Keratinocyte (primary cell): ENCODE data around the gene TIRAP. TPM values are rescaled to one million over a fixed set of nuclear protein-coding genes. Genes with fewer than 3 reads are reported as not detected.

ENCODE experiments used
- DNase-seq: peaks from one replicate; pipeline ENCODE4 v3.0.0-alpha.2; 2011; ENCODE audit warnings: low read depth, missing footprints, low spot score
- FAIRE-seq: peaks from 2 replicates; lab custom pipeline; 2011; peaks lifted over from hg19 to GRCh38; lab: Jason Lieb, UNC
- H2AFZ ChIP-seq: 2 replicates; pipeline ENCODE4 v1.6.0; 2012; ENCODE audit warnings: low read length, control low read depth, inconsistent platforms; ENCODE audit not compliant: control insufficient read depth
- H3K27ac ChIP-seq: 2 replicates; pipeline ENCODE4 v1.5.1; 2011; ENCODE audit warnings: low read length; ENCODE audit not compliant: control insufficient read depth, insufficient read depth
- H3K27me3 ChIP-seq: 3 replicates; pipeline ENCODE4 v1.6.0; 2011; ENCODE audit warnings: low read length; ENCODE audit not compliant: control insufficient read depth, insufficient read depth; ENCODE audit errors: extremely low read depth
- H3K36me3 ChIP-seq, 2 experiments: 2 replicates in 1 of 2; 3 replicates in 1 of 2; pipeline ENCODE4 v1.5.1; 2011; ENCODE audit warnings: low read length in 2 of 2, mild to moderate bottlenecking in 1 of 2; ENCODE audit not compliant: control insufficient read depth in 2 of 2, insufficient read depth in 2 of 2; ENCODE audit errors: extremely low read depth in 1 of 2
- H3K4me1 ChIP-seq: 3 replicates; pipeline ENCODE4 v1.5.1; 2011; ENCODE audit warnings: low read length; ENCODE audit not compliant: control insufficient read depth, insufficient read depth; ENCODE audit errors: extremely low read depth
- H3K4me2 ChIP-seq: 3 replicates; pipeline ENCODE4 v1.6.0; 2011; ENCODE audit warnings: low read depth, low read length; ENCODE audit not compliant: control insufficient read depth, insufficient read depth; ENCODE audit errors: extremely low read depth
- H3K4me3 ChIP-seq, 3 experiments: fragments of 200-600 bp in 1 of 3; sonication (generic) in 1 of 3; 2 replicates in 2 of 3; 3 replicates in 1 of 3; pipeline ENCODE4 v1.5.1; 2011 to 2016; ENCODE audit warnings: low read length in 3 of 3, mild to moderate bottlenecking in 3 of 3, control low read depth in 2 of 3, inconsistent platforms in 1 of 3, low read depth in 1 of 3, mixed read lengths in 1 of 3, mixed run types in 1 of 3, moderate library complexity in 1 of 3; ENCODE audit not compliant: control insufficient read depth in 2 of 3, insufficient read depth in 2 of 3; ENCODE audit errors: extremely low read depth in 1 of 3
- H3K79me2 ChIP-seq: 2 replicates; pipeline ENCODE4 v1.6.0; 2012; ENCODE audit warnings: low read length; ENCODE audit not compliant: control insufficient read depth, insufficient read depth
- H3K9ac ChIP-seq: 3 replicates; pipeline ENCODE4 v1.6.0; 2011; ENCODE audit warnings: low read length; ENCODE audit not compliant: control insufficient read depth, insufficient read depth; ENCODE audit errors: extremely low read depth
- H3K9me1 ChIP-seq: 3 replicates; pipeline ENCODE4 v1.6.0; 2011; ENCODE audit warnings: low read length; ENCODE audit not compliant: control insufficient read depth, insufficient read depth; ENCODE audit errors: extremely low read depth
- H3K9me3 ChIP-seq: 2 replicates; pipeline ENCODE4 v1.5.1; 2012; ENCODE audit warnings: low read depth, low read length; ENCODE audit not compliant: control insufficient read depth
- H4K20me1 ChIP-seq: 3 replicates; pipeline ENCODE4 v1.6.0; 2011; ENCODE audit warnings: low read length; ENCODE audit not compliant: control insufficient read depth, insufficient read depth; ENCODE audit errors: extremely low read depth
- CTCF ChIP-seq, 3 experiments: IDR thresholded peaks in 1 of 3; conservative IDR thresholded peaks in 1 of 3; optimal IDR thresholded peaks in 1 of 3; 2 replicates in 2 of 3; 3 replicates in 1 of 3; pipeline versions ENCODE3 to v1.5.1; 2011; ENCODE audit warnings: low read length in 3 of 3, mild to moderate bottlenecking in 3 of 3, moderate library complexity in 2 of 3, control low read depth in 1 of 3, inconsistent platforms in 1 of 3; ENCODE audit not compliant: insufficient read depth in 2 of 3; ENCODE audit errors: extremely low read depth in 1 of 3
- EZH2 ChIP-seq: IDR thresholded peaks from one replicate; pipeline ENCODE4 v1.6.1; 2012; ENCODE audit warnings: inconsistent platforms, mild to moderate bottlenecking, low read length, moderate library complexity
- dilution Hi-C: fragments of 300-500 bp; cut with MboI; formaldehyde crosslinking; loops from one replicate; pipeline ENCODE4 v1.7.0; 2020; ENCODE audit warnings: low sequenced_read_pairs; ENCODE audit not compliant: extremely low pct_ligation_motif_present
- polyA plus RNA-seq, 5 experiments: library from polyadenylated mRNA; depleted of rRNA in 3 of 5; stranded (reverse) in 3 of 5; stranded (forward) in 1 of 5; unstranded in 1 of 5; fragments of >200 nt; gene quantifications; 1 replicate in 1 of 5; 2 replicates in 3 of 5; 3 replicates in 1 of 5; pipeline versions ENCODE4 v1.2.1 to v1.2.3, GENCODE V29; 2011 to 2012; ENCODE audit warnings: missing spikeins in 2 of 5, low read depth in 1 of 5, low replicate concordance in 1 of 5

TIRAP gene
- polyA plus RNA-seq, 1 donor (not counting 4 experiments of a cell fraction or from before 2014, with no cell fraction given), result 3.2 TPM

- Histone ChIP-seq H3K4me3 (no peak overlapping the region), H3K4me1 (peaks cover 35% of the 10 kb centered on the region), H3K9ac (no peak overlapping the region), H4K20me1 (no peaks in the 10 kb centered on the region), H3K9me1 (no peaks in the 10 kb centered on the region), H3K79me2 (no peaks in the 10 kb centered on the region), H3K27ac (no peak overlapping the region), H2AFZ (no peak overlapping the region), H3K36me3 (no peaks in the 10 kb centered on the region), H3K4me2 (no peak overlapping the region), H3K27me3 (no peaks in the 10 kb centered on the region), H3K9me3 (no peaks in the 10 kb centered on the region)
- DNase-seq (no peak), FAIRE-seq (no peak)
- TF ChIP-seq EZH2 (no peak), CTCF (optimal IDR thresholded peaks at IDR 0.05 in 1 of 3, IDR thresholded peaks at IDR 0.05 in 1 of 3, conservative IDR thresholded peaks at IDR 0.05 in 1 of 3; ENCODE audit: extremely low read depth in 1 of 3, insufficient read depth in 2 of 3, low read length in 3 of 3) (no peak)
- dilution Hi-C loops, result no loop called here
These were observed 30.9 kb downstream of the TIRAP start for GRCh38 chr11:126313826-126314225.

- H4K20me1 ChIP-seq, result no peaks in the 10 kb centered on the region
- no peak overlapping the region for H2AFZ ChIP-seq
- H3K4me1 ChIP-seq, result peaks cover 45% of the 10 kb centered on the region
- no peaks in the 10 kb centered on the region for H3K27me3 ChIP-seq
- FAIRE-seq (peak; percentile 5), DNase-seq (no peak)
- peak overlapping the region; percentile 89 for H3K27ac ChIP-seq
- H3K4me3 ChIP-seq, result peak overlapping the region in 1 of 3 experiments; percentile 40
- dilution Hi-C loops, result no loop called here
- H3K9me1 ChIP-seq, result no peaks in the 10 kb centered on the region
- H3K4me2 ChIP-seq, result peak overlapping the region; percentile 88
- H3K79me2 ChIP-seq, result no peaks in the 10 kb centered on the region
- H3K9ac ChIP-seq, result peak overlapping the region; percentile 75
- no peaks in the 10 kb centered on the region for H3K9me3 ChIP-seq
- no peaks in the 10 kb centered on the region for H3K36me3 ChIP-seq
- no peak for TF ChIP-seq CTCF (optimal IDR thresholded peaks at IDR 0.05 in 1 of 3, IDR thresholded peaks at IDR 0.05 in 1 of 3, conservative IDR thresholded peaks at IDR 0.05 in 1 of 3; ENCODE audit: extremely low read depth in 1 of 3, insufficient read depth in 2 of 3, low read length in 3 of 3)
- TF ChIP-seq EZH2, result no peak
These were observed 34.5 kb downstream of the TIRAP start for GRCh38 chr11:126317432-126317755.
